Stimulated activated CD8-positive, alpha-beta memory T cell treated with anti-CD3 and anti-CD28 coated beads, Interleukin-4, amount 100 ng/mL, for 1 hour (primary cell): ENCODE measurements around the gene PPP2R2C.

Experiments
- DNase-seq, 2 donors: peaks; one replicate each; pipeline ENCODE4 v3.0.0-alpha.2; 2020; ENCODE audit warnings: low read depth in 2 of 2, low spot score in 1 of 2

PPP2R2C gene

DNA sequence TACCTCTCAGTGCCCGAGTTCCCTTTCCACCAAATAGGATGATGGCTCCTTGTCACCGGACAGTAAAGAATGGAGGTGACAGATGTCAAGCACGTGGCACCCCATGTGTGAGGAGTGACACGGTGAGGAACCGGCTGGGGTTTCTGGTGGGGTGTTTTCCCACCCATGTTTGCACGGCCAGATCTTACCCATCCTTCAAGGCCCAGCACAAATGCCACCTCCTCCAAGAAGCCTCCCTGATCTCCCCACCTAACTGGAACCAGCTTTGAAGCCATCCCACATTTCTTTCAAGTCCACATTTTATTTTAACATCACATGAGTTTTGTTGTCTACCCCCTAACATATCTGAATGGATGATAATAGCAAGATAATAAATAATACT is 139.8 kb downstream of the PPP2R2C start:
- no peak for DNase-seq

DNA sequence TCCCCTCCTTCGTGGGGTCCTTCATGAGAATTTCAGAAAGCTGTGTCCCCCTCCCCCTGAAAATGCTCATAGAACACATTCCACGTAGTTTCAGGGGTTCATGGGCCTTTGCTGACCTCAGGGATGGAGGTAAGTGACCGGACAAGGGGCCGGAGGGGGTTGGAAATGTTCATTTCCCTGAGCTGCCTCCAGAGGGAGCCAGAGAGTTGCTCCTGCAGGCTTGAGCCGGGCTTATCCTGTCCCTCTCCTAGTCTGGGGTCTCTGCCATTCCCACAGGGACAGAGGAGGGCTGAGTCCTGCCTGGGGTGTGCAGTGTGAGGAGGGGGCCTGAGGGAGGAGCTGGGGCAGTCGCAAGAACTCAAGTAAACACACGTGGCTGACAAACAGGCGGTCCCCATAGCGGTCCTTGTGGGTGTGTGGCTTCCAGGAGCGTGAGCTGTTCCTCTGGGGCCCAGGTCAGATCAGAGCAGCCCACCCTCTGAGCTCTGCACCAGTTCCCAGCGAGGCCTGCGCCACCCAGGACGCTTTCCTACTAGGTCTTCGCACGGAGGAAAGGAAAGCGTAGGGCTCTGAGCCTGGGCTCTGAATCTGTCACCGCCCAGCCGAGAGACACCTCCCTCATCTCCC is 140.3 kb downstream of the PPP2R2C start:
- no peak for DNase-seq

DNA sequence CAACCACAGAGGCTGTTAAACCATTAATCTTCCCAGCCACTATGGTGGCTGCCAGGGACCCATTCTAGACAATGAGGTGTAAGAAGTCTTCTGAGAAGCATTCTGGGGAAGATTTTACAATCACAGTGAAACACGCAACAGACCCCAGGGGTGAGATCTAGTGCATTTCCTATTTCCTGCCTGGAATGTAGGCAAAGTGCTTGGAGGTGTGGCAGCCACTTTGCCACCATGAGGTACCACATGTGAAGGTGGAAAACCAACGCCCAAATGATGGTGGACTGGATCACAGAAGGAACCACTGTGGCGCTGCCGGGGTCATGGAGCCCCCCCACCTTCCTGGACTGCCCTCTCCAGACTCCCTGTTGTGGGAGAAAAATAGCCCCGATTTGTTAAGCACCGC is 140.9 kb downstream of the PPP2R2C start:
- DNase-seq, result no peak

- no peak for DNase-seq
Observed at GRCh38 chr4:6331018-6331417, 141.4 kb downstream of the PPP2R2C start.

DNA sequence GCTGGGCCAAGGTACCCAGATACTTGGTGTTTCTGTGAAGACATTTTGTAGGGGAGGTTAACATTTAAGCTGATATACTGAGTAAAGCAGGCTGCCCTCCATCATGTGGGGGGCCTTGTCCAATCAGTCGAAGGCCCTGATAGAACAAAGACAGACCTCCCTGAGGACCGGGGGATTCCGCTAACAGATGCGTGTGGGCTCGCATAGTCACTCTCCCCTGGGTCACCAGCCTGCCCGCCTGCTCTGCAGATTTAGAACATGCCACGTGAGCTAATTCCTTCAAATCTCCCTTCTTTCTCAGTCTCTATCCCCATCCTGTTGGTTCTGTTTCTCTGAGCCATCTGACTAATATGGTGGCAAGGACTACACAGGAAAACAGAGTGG is 142.0 kb downstream of the PPP2R2C start:
- no peak for DNase-seq

GRCh38 chr4:6329478-6330383 is 142.7 kb downstream of the PPP2R2C start:
- DNase-seq, result no peak

- no peak for DNase-seq
Observed at GRCh38 chr4:6328526-6328925, 143.9 kb downstream of the PPP2R2C start.

DNA sequence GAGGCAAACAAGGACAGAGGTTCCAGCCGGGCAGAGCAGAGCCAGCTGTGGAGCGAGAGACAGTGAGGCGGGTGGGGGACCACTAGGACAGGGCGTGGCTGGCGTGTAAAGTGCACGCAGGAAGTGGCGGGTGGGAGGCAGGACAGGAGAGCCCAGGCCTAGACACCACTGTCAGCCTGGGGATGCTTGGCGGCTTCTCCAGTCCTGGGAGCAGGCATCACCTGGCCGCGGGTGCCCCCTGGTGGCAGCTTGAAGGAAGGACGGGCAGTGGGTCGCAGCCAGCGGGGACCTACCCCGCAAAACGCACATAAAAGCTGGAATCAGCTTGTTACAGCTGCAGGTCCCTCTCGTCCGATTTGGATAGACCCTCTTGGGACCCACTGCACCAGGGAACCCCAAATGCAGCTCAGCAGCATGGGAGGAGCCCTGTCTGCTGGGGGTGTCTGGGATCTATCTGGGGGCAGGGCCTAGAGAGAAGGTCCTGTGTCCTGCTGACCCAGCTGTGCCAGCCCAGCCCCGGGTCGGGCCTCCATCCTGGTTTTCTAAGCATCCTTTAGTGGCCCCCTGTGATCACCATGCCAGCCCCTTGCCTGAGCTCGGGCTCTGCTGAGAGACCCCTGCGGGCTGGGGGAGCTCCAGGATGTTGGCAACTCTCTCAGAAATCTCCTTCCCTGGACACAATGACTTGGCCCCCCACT is 145.0 kb downstream of the PPP2R2C start:
- peak; percentile 52 to 69 for DNase-seq

GRCh38 chr4:6326312-6327060 is 145.9 kb downstream of the PPP2R2C start:
- DNase-seq, result no peak

GRCh38 chr4:6325788-6326290 is 146.6 kb downstream of the PPP2R2C start:
- DNase-seq, result no peak

DNA sequence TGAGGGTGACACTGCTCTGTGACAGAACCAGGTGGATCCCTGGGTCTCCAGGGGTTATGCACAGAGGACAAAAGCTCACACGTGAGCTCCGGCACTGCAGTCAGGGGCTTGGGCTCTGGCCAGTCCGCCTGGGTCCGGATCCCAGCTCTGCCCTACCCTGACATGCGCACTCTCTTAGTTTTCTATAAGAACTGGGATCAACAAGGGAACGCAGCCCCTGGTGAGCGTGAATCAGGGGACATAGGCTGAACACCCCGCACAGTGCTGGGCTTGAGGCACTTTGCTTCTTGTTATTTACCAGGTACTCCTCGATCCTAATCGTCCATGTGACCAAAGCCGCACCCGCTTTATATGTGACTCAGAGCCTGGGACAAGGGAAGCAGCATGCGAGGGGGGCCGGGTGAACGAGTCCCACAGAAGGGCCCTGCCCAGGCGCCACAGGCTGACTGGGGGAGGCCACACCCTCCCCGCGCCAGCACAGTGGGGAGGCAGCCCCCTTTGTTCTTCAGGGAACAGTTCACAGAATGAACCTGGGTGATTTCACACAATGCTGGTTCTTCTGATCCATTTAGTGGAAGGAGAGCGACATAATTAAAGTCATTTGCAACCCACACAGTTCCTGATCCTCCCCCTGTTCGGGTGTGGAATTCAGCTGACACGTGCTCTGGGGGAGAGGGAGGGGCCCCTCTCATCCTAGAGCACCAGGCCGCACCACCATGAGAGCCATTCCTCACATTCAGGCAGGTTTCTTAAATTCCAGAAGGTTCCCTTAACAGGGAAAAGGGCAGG is 147.2 kb downstream of the PPP2R2C start:
- DNase-seq, result no peak

DNA sequence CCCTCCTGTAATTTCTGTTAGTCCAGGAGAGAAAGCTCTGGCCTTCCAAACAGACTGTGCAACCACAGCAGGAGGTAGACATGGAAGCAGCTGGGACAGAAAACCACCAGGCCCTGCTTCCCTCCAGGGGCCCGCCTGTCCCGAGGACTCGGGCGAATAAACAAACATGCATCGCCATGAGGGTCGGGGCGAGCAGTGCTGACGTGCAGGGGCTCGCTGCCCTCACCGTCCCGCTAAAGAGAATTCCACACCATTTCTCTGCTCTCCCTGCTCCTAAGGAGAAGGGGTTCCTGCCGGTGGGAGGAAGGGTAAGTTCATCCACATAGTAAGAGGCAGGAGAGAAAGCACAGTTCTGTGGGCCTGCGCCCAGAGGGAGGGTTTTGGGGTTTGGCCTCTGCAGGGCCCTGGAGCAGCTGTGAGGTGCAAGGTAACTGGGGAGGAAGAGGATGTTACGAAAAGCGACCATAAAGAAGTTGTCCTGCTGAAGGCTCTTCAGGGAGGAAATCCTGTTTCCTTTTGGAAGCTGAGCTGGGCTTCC is 147.9 kb downstream of the PPP2R2C start:
- no peak for DNase-seq

DNA sequence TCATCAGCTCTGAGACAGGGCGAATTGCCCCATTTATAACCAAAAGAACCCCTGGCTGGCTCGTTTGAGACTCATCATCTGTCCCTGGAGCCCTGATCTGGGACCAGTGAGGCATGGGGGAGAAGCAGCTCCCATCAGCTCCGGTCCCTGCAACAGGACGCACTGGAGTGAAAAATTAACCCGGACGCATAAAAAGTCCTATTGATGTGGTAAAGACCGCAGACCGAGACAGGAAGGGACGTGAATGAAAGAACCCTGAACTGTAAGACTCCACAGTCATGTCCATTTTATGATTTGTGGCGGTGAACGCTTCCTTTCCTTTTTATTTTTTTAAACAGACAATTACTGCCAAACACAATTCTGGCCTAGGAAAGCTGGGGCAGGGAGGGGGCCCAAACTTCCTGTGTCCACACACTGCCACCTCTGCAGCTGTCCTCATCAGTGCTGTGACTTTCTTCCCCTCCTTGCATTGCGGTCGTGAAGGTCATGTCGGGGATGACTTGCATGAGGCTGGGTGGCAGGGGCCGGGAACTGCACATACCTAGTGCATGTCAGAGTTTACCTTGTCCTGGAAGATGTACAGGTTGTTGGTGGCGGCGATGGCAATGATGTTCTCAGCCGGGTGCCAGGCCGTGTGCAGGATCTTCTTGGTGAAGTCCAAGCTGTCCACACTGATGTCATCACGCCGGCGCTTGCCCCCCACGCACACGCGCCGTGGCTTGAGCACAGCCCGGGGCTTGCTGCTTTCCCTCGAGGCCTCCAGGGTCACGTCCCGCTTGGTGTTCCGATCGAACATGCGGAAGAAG is 149.4 kb downstream of the PPP2R2C start:
- DNase-seq, result no peak

GRCh38 chr4:6322067-6322760 is 150.2 kb downstream of the PPP2R2C start:
- no peak for DNase-seq

- DNase-seq, result no peak
Observed at GRCh38 chr4:6321361-6321760, 151.1 kb downstream of the PPP2R2C start.

GRCh38 chr4:6320663-6321062 is 151.8 kb downstream of the PPP2R2C start:
- no peak for DNase-seq

GRCh38 chr4:6319530-6320150 is 152.8 kb downstream of the PPP2R2C start:
- no peak for DNase-seq

DNA sequence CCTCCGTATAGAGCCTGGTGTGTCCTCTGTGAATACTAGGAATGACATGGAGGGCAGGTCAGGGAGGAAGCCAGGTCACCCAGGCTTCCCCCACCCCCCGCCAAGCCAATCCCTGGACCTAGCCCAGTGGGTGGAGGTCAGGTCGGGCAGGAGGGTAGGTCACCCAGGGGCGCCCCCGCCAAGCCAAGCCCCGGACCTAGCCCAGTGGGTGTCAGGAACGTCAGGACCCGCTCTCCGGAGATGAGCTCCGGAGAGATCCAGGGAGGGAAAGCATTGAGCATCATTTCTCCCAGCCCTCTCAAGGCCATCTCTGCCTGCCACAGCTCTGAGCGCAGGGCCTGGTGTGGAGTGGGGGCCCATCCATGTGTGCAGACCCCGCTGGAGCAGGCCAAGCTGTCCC is 154.2 kb downstream of the PPP2R2C start:
- DNase-seq, result no peak
